ENCODE results near the gene AGRN.

DNA sequence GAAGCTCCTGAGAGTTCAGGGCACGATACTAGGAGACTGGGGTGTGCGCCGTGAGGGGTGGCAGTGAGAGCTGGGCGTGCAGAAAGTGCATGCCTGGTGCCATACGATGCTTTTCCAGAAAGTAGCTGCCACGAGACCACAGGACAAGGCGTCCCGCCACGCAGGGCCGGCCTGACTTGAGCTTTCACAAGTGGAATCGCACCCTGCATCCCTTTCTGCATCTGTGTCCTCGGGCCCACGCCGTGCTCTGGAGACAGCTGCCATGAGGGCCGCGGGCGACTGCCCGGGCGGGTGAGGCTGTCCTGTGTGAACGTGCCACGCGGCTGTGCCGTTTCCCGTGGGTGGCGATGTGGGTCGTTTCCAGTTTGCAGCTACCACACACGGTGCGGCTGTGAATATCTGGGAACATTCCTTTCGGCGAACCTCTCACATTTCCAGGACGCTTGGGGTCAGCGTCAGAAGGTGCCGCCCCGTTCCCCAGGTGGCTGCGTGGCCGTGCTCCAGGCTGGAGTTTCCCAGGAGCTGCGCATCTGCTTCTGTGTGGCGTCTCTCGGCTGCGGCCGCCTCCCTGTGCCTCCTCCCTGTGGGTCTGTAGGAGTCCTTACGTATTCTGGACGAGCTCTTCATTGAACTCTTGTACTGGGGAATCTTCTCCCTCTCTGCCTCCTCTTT is 37.0 kb upstream of the AGRN start:
- TF ChIP-seq NR2F2 (IDR thresholded peaks at IDR 0.05) (no peak), RAD21 (IDR thresholded peaks at IDR 0.05) (no peak), CTCF (IDR thresholded peaks at IDR 0.05; ENCODE audit: low read depth, low read length, missing input control) (no peak), TAF1 (conservative IDR thresholded peaks at IDR 0.05) (no peak), FOXA1 (IDR thresholded peaks at IDR 0.05) (no peak), YY1 (IDR thresholded peaks at IDR 0.05) (no peak), GABPA (IDR thresholded peaks at IDR 0.05 in 1 of 2, conservative IDR thresholded peaks at IDR 0.05 in 1 of 2) (no peak), ATF3 (IDR thresholded peaks at IDR 0.05) (no peak), SP1 (IDR thresholded peaks at IDR 0.05) (no peak), HNF4G (IDR thresholded peaks at IDR 0.05) (no peak)
- TF ChIP-seq, protein P1, sequence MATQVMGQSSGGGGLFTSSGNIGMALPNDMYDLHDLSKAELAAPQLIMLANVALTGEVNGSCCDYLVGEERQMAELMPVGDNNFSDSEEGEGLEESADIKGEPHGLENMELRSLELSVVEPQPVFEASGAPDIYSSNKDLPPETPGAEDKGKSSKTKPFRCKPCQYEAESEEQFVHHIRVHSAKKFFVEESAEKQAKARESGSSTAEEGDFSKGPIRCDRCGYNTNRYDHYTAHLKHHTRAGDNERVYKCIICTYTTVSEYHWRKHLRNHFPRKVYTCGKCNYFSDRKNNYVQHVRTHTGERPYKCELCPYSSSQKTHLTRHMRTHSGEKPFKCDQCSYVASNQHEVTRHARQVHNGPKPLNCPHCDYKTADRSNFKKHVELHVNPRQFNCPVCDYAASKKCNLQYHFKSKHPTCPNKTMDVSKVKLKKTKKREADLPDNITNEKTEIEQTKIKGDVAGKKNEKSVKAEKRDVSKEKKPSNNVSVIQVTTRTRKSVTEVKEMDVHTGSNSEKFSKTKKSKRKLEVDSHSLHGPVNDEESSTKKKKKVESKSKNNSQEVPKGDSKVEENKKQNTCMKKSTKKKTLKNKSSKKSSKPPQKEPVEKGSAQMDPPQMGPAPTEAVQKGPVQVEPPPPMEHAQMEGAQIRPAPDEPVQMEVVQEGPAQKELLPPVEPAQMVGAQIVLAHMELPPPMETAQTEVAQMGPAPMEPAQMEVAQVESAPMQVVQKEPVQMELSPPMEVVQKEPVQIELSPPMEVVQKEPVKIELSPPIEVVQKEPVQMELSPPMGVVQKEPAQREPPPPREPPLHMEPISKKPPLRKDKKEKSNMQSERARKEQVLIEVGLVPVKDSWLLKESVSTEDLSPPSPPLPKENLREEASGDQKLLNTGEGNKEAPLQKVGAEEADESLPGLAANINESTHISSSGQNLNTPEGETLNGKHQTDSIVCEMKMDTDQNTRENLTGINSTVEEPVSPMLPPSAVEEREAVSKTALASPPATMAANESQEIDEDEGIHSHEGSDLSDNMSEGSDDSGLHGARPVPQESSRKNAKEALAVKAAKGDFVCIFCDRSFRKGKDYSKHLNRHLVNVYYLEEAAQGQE (IDR thresholded peaks at IDR 0.05), result no peak
